GM23248 (cell line): ENCODE data around the gene SEZ6. TPM values are rescaled to one million over a fixed set of nuclear protein-coding genes. Genes with fewer than 3 reads are reported as not detected.
A peak's percentile ranks its signal among the peaks of the same experiment; 100 is the strongest.

ENCODE experiments used
- DNase-seq: peaks from one replicate; pipeline ENCODE4 v3.0.0-alpha.2; 2015
- H2AFZ ChIP-seq: fragments of 200-600 bp; sonication (generic); 2 replicates; pipeline ENCODE4 v1.6.1; 2016; ENCODE audit warnings: antibody characterized with exemption
- H3F3A ChIP-seq: fragments of 200-600 bp; sonication (generic); 2 replicates; pipeline ENCODE4 v1.6.1; 2016; ENCODE audit warnings: mild to moderate bottlenecking, antibody characterized with exemption, mixed run types; ENCODE audit not compliant: insufficient read depth
- H3K27ac ChIP-seq: fragments of 200-600 bp; sonication (generic); 2 replicates; pipeline ENCODE4 v1.5.1; 2016; ENCODE audit warnings: mild to moderate bottlenecking
- H3K27me3 ChIP-seq: fragments of 200-600 bp; sonication (generic); replicated peaks from 2 replicates; pipeline ENCODE4 v1.6.1; 2016; ENCODE audit warnings: mild to moderate bottlenecking; ENCODE audit not compliant: insufficient read depth
- H3K36me3 ChIP-seq: fragments of 200-600 bp; sonication (generic); 2 replicates; pipeline ENCODE4 v1.6.1; 2016; ENCODE audit warnings: low read depth, mild to moderate bottlenecking
- H3K4me1 ChIP-seq: fragments of 200-600 bp; sonication (generic); 2 replicates; pipeline ENCODE4 v1.6.1; 2016; ENCODE audit warnings: mild to moderate bottlenecking; ENCODE audit not compliant: insufficient read depth
- H3K4me2 ChIP-seq: fragments of 200-600 bp; sonication (generic); one replicate; pipeline ENCODE4 v1.6.1; 2016; ENCODE audit warnings: mild to moderate bottlenecking; ENCODE audit not compliant: unreplicated experiment
- H3K4me3 ChIP-seq: fragments of 200-600 bp; sonication (generic); 2 replicates; pipeline ENCODE4 v1.5.1; 2016; ENCODE audit warnings: mild to moderate bottlenecking
- H3K79me2 ChIP-seq: fragments of 200-600 bp; sonication (generic); 2 replicates; pipeline ENCODE4 v1.6.1; 2016; ENCODE audit warnings: mild to moderate bottlenecking; ENCODE audit not compliant: insufficient read depth
- H3K9ac ChIP-seq: fragments of 200-600 bp; sonication (generic); 2 replicates; pipeline ENCODE4 v1.6.1; 2016; ENCODE audit warnings: mild to moderate bottlenecking
- H3K9me2 ChIP-seq: fragments of 200-600 bp; sonication (generic); 2 replicates; pipeline ENCODE4 v1.6.1; 2016; ENCODE audit warnings: mixed run types, mild to moderate bottlenecking, moderate library complexity; ENCODE audit not compliant: insufficient read depth
- H3K9me3 ChIP-seq: fragments of 200-600 bp; sonication (generic); one replicate; pipeline ENCODE4 v1.6.1; 2017; ENCODE audit warnings: low read depth
- H4K20me1 ChIP-seq: fragments of 200-600 bp; sonication (generic); 2 replicates; pipeline ENCODE4 v1.6.0; 2016; ENCODE audit not compliant: insufficient read depth
- EZH2 ChIP-seq: fragments of 200-600 bp; sonication (generic); IDR thresholded peaks from 2 replicates; pipeline ENCODE4 v1.6.1; 2018; ENCODE audit warnings: antibody characterized with exemption, mild to moderate bottlenecking; ENCODE audit not compliant: insufficient read depth, poor library complexity, severe bottlenecking
- EZH2phosphoT487 ChIP-seq: fragments of 200-600 bp; sonication (generic); IDR thresholded peaks from 2 replicates; pipeline ENCODE4 v1.6.1; 2018; ENCODE audit warnings: antibody characterized with exemption, moderate library complexity, mild to moderate bottlenecking, low read depth; ENCODE audit not compliant: insufficient read depth
- WGBS, 2 experiments: methylation state at CpG; one replicate each; pipeline ENCODE4 v1.1.6; 2015 to 2017; ENCODE audit warnings: low lambda C conversion rate in 2 of 2, low coverage in 1 of 2; ENCODE audit errors: missing lambda C conversion rate in 2 of 2; 5-methylcytosine and 5-hydroxymethylcytosine counted together
- in situ Hi-C: fragments of 300-500 bp; cut with MboI; formaldehyde crosslinking; loops from 2 replicates; pipeline ENCODE4 v1.15.0; 2020
- polyA plus RNA-seq: library from polyadenylated mRNA; unstranded; fragments of >200 nt; fragmentation: Nextera tagmentation; extraction: Ambion mirVana; gene quantifications from 2 replicates; pipeline ENCODE4 v1.2.1, GENCODE V29; 2016
- total RNA-seq: library from RNA; depleted of rRNA; stranded (reverse); fragments of >200 nt; shearing (Covaris generic); gene quantifications from 2 replicates; pipeline ENCODE4 v1.2.3, GENCODE V29; 2014

SEZ6 gene
- total and polyA plus RNA-seq, 2 experiments from 2014 or later: not detected

DNA sequence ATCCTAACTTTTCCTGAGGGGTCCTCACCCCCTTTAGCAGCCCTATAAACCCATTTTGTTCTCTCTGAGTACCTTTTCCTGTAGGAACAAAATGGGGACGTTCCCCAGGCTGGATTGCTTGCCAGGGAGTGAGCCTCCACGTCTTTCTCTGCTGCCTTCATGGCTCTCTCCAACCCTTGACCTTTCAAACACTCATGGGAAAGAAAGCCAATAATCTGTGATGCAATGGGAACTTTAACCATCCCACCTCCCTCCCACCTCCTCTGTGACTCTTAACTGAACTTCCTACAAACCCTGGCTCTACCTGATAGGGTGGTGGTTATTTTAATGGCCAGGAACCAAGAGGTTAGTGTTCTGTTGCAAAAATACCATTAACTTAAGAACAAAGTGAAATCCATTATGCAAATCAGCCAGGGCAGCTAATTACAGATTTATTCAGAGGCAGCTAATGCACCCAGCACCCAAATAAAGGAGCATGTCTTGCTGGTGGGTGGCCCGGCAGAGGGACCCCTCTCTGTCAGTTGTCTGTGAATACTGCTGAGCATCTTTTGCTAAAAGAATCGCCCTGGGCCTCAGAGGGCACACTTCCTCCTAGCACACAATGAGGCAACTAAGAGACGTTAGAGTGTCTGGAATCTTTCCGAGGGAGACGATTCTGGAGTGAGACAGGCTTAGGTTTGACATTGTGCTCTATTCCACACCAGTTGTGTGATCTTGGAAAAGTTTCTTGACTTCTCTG, 40.1 kb upstream of the SEZ6 start:
- WGBS, 2 experiments: 57 to 61% methylated on average over 7 of the region's 7 CpGs
- Histone ChIP-seq H3K9me2 (no peaks in the 10 kb centered on the region), H3K36me3 (no peaks in the 10 kb centered on the region), H3K27ac (no peak overlapping the region), H2AFZ (no peak overlapping the region), H3K4me2 (no peak overlapping the region), H3K79me2 (no peaks in the 10 kb centered on the region), H3K9me3 (no peaks in the 10 kb centered on the region), H3K9ac (no peak overlapping the region), H3K4me1 (peaks cover 6% of the 10 kb centered on the region; the same call in 1 of the 2 replicates), H3K27me3 (peaks cover 31% of the 10 kb centered on the region), H3F3A (peaks cover 4% of the 10 kb centered on the region), H3K4me3 (no peak overlapping the region), H4K20me1 (no peaks in the 10 kb centered on the region)
- TF ChIP-seq EZH2phosphoT487: no peak
- TF ChIP-seq EZH2: no peak
- peak; percentile 10 for DNase-seq
- in situ Hi-C loops: no loop called here

DNA sequence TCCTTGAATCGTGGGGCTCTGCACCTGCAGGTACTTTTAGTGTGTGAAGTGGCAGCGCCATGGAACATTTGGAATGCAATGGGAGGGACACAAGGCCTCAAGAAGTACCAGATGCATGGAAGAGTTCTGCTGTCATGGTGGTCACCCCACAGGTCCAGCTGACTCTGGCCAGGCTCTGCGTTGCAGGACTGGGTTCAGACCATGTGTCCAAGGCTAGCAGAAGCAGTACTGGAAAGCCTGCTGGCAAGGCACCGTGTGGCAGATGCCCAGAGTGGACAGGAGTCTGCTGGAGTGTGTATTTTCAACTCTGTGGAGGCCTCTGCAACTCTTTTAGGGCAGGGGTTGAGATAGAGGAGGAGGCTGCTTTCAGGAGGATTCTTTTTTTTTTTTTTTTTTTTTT, 39.2 kb upstream of the SEZ6 start:
- H3K9me3 ChIP-seq: no peaks in the 10 kb centered on the region
- no peaks in the 10 kb centered on the region for H3K9me2 ChIP-seq
- H3K4me3 ChIP-seq: no peak overlapping the region
- no peaks in the 10 kb centered on the region for H4K20me1 ChIP-seq
- no peak overlapping the region for H3K4me2 ChIP-seq
- 42 to 64% methylated on average over 4 of the region's 4 CpGs for WGBS, 2 experiments
- no peak overlapping the region for H3K27ac ChIP-seq
- no peak overlapping the region for H3K9ac ChIP-seq
- H3K79me2 ChIP-seq: no peaks in the 10 kb centered on the region
- H2AFZ ChIP-seq: no peak overlapping the region
- peaks cover 31% of the 10 kb centered on the region for H3K27me3 ChIP-seq
- in situ Hi-C loops: no loop called here
- peaks cover 9% of the 10 kb centered on the region for H3K4me1 ChIP-seq
- DNase-seq: no peak
- peaks cover 8% of the 10 kb centered on the region for H3F3A ChIP-seq
- no peaks in the 10 kb centered on the region for H3K36me3 ChIP-seq
- TF ChIP-seq EZH2phosphoT487: no peak
- no peak for TF ChIP-seq EZH2

DNA sequence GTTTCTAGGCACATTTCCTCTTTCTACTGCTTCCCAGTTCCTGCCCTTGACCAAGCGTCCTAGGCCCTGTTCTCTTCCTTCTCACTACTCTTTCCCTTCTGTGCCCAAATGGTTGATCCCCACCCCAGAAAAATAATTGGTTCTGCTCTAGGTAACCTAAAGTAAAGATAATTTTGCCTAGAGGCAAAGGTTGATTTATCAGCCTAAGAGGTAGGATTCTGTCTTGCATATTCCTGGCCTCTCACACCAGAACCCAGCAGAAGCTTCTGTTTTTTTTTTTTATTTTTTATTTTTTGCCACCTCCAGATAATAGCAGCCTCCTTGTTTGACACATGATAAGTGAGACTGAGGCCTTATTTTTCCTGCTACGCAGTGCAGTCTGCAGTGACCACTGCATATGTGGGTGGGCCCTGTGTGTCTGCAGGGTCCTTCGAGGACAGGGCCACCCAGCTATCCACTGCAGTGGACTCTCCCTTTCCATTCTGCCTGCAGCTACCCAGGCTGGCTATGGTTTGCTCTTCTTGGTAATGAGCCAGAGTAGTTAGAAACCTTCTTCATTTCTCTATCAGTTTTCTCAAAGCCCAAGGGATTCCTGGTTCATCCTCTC, 37.8 kb upstream of the SEZ6 start:
- H2AFZ ChIP-seq: no peak overlapping the region
- H4K20me1 ChIP-seq: no peaks in the 10 kb centered on the region
- no peak overlapping the region for H3K4me2 ChIP-seq
- H3K36me3 ChIP-seq: no peaks in the 10 kb centered on the region
- H3K9me3 ChIP-seq: no peaks in the 10 kb centered on the region
- H3F3A ChIP-seq: peaks cover 8% of the 10 kb centered on the region
- WGBS, 2 experiments: 80 to 85% methylated on average over 3 of the region's 3 CpGs
- in situ Hi-C loops: no loop called here
- DNase-seq: no peak
- H3K4me3 ChIP-seq: no peak overlapping the region
- H3K4me1 ChIP-seq: peaks cover 11% of the 10 kb centered on the region
- TF ChIP-seq EZH2 (no peak), EZH2phosphoT487 (no peak)
- H3K27me3 ChIP-seq: peaks cover 35% of the 10 kb centered on the region
- H3K79me2 ChIP-seq: no peaks in the 10 kb centered on the region
- H3K9me2 ChIP-seq: no peaks in the 10 kb centered on the region
- H3K9ac ChIP-seq: no peak overlapping the region
- H3K27ac ChIP-seq: no peak overlapping the region

DNA sequence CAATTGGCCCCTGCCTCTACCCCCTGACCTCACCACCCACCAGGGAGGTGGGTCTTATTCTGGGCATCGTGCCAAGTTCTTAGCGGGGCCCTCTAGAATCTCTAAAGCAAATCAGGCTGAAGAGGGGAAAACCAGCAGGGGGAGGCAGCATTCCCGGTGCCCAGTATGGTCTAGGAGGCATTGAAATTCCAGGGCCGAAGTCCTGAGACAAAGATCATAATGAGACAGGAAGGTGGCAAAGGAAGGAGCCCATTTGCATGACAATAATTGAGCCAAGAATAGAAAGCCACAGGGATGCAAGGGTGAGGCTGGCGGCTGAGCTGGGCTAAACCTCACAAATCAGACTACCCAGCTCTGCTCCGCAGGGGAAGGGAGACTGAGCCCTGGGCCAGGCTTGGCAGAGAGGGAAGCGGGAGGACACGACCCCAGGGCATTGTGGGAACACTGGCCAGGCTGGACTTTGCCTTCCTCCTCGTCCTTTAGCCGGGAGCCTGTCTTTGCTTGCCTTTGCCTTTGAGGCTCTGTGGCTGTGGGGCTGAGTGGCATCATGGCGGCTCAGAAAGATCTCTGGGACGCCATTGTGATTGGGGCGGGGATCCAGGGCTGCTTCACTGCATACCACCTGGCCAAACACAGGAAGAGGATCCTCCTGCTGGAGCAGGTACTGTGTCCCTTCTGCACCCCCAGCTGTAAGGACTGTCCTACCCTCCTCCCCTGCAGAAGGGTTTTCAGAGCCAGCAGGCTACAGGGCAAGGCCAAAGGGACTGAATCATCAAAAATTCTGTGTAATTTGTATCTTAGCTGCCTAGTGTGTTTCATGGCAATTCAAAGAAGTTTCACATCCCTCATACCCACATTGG, 37.1 kb upstream of the SEZ6 start, which contains the start of gene PIPOX:
Gene PIPOX (plus strand): TSS at position 463 of the 860 bp plus-strand sequence. CDS start 85 bp downstream, at position 548.
- no peaks in the 10 kb centered on the region for H3K79me2 ChIP-seq
- no peaks in the 10 kb centered on the region for H3K9me2 ChIP-seq
- H3K9ac ChIP-seq: no peak within 1 kb of the TSS
- peaks cover 35% of the 10 kb centered on the region for H3K27me3 ChIP-seq
- H3K4me1 ChIP-seq: peaks cover 6% of the 10 kb centered on the region
- H3F3A ChIP-seq: peaks cover 8% of the 10 kb centered on the region
- H4K20me1 ChIP-seq: no peaks in the 10 kb centered on the region
- DNase-seq: no peak
- no peak within 1 kb of the TSS for H3K4me3 ChIP-seq
- no peak within 1 kb of the TSS for H2AFZ ChIP-seq
- no peaks in the 10 kb centered on the region for H3K9me3 ChIP-seq
- WGBS, 2 experiments: 53 to 54% methylated on average over 12 to 13 of the region's 13 CpGs
- no peak within 1 kb of the TSS for H3K27ac ChIP-seq
- in situ Hi-C loops: no loop called here
- no peaks in the 10 kb centered on the region for H3K36me3 ChIP-seq
- H3K4me2 ChIP-seq: no peak within 1 kb of the TSS
- TF ChIP-seq EZH2phosphoT487: no peak
- TF ChIP-seq EZH2: no peak
